Globus pallidus (tissue), 1 donor: ENCODE data around the gene ITGB6.

Source experiments
- DNase-seq: peaks from one replicate; pipeline ENCODE4 v3.0.0-alpha.2; 2015; ENCODE audit warnings: low spot score

The ITGB6 gene

DNA sequence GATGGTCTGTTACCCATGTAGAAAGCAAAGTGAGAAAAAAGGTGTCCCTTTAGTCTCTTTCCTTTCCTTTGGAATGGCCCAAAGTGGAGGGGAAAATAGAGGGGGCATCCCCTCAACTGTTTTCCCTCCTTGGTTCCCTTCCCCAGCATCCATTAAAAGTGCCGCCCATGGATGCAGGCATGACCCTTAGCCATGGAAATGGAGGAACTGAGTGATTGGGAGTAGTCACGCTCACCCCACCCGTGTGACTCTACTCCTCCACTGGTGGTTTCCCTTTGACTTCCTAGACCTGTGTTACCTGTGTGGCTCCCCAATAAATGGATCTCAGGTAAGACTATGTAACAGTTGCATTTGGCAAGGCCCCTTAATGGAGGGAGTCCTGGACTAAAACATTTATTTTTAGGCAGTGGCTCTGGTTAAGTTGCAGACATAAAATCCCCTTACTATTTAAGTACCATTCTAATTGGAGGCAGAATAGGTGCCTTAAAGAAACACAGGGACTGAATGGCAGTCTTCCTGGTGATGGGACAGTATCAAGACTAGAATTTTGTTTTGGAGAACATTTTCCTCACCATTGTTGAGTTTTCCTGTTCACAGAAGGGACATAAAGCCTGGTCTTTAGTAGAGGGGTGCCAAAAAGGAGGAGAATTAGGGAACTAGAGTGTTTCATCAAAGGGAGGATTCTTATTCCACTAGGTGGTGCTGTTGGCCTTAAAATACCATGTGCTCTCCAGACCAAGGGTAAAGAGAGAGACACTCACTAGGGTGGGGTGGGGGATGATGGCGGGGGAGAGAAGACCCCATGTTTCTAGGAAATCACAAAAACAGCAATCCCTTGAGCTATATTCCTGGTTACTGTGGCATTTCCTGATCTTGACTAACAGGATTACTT, 112.0 kb downstream of the ITGB6 start:
- DNase-seq, result no peak

- DNase-seq, result no peak
These were observed 114.4 kb downstream of the ITGB6 start for GRCh38 chr2:160085662-160086061.

DNA sequence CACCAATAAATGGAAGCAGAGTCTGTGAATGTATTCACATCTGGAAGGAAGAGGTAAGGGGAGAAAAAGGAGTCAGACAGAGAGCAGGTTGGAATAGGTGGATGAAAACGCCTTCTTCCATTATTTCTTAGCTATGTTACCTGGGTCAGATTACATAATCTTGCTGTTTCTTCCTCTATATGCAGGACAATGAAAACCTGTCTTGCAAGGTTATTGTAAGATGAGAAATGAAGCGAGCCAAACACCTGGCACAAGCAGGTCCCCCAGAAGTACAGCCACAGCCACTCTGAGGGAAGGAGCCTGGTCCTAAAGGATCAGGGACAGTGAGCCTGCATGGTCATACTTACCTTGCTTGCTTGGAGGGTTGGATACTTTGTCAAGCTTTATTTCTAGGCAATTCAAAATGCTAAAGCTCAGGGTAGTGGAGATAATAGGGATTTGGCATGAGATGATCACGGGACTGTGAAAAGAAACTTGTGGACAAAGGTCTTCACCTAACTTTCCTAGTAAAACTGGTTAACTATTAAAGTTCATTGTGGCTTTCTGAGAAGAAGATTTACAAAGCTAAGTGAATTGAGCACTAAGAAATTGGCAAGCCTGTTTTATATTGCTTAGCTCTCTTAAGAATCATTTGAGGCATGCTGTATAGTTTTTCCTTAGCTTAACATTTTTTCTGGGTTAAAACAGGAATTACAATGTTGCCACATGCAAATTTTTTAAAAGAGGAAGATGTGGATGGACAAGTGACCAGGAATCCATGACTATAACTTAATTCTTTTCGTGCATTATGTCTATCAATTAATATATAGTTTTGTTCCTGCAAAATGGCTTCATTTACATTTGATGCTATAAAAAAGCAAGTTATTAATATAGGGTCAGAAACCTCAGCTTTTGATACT, 121.9 kb downstream of the ITGB6 start:
- no peak for DNase-seq

- DNase-seq, result no peak
These were observed 123.2 kb downstream of the ITGB6 start for GRCh38 chr2:160076914-160077313.

- no peak for DNase-seq
These were observed 123.8 kb downstream of the ITGB6 start for GRCh38 chr2:160076241-160076640.

GRCh38 chr2:160075171-160075570, 124.9 kb downstream of the ITGB6 start:
- no peak for DNase-seq

DNA sequence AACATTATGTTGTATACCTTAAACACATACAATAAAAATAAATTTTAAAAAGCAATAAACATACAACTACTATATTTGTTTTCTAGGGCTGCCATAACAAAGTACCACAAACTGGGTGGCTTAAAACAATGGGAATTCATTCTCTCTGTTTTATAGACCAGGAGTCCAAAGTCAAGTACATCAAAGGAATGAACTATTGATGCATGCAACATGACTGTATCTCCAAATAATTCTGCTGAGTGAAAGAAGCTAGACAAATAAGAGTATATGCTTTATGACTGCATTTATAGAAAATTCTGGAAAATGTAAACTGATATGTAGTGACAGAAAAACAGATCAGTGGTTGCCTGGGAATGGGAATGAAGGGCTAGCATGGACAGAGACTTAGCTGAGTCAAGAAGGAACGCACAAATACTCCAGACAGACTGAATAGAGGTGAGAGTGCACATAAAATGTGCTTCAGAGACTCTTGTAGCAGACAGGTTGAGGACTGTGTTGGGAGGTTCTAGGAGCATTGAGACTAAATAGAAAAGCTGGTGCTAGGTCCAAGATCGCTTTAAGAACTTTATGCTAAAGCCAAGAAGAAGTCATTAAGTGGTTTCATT, 126.7 kb downstream of the ITGB6 start:
- no peak for DNase-seq

GRCh38 chr2:160068906-160069305, 131.2 kb downstream of the ITGB6 start:
- DNase-seq, result no peak

DNA sequence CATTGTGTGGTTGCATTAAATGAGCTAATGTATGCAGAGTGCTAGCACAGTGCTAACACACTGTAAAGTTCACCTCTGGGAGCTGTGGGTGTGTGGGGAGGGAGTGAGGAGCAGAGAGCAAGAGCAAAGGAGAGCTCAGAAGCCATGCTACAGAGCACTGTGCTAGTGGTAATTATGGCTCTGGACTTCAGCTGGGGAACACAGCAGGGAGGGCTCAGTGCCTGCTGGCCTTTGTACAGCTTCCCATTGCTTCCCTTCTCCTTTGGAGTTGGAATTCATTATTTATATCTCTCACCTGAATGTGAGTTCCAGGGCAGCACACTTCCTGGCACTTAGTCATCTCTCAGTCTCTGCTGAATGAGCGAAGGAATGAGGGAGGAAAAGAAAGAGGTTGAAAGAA, 135.2 kb downstream of the ITGB6 start:
- DNase-seq, result no peak

DNA sequence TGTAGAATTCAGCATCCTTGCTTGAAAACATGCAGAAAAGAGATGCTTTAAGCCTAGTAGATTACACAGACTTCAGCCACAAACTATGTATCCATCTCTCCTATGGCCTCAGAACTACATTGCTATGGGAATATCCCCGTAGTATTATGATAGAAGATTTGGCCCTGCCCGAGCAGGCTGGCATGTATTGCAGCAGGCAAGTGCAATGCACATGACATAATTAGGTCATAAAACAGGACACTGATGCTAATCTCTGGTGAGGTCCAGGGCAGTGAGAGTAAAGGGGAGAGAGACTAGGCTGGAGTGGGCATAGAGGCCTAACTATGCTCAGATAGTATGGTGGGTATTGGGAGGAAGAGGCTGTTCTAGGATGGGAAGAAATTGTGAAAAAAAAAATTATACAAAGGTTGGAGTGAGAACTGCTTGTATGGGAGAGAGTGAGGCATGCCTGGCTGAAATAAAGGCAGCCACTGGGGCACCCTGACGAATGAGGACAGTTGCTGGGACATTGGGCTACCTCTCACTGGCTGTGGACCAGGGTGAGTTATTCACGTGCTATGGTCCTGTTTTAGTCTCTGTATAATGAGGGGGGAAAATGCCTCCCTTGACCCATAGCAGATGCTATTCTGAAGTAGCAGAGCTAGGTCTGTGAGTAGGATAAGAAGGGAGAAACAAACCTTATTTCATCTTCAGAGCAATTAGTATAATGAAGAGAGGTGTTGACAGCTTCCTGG, 136.0 kb downstream of the ITGB6 start:
- DNase-seq, result no peak

GRCh38 chr2:160063271-160063670, 136.8 kb downstream of the ITGB6 start:
- DNase-seq, result no peak

DNA sequence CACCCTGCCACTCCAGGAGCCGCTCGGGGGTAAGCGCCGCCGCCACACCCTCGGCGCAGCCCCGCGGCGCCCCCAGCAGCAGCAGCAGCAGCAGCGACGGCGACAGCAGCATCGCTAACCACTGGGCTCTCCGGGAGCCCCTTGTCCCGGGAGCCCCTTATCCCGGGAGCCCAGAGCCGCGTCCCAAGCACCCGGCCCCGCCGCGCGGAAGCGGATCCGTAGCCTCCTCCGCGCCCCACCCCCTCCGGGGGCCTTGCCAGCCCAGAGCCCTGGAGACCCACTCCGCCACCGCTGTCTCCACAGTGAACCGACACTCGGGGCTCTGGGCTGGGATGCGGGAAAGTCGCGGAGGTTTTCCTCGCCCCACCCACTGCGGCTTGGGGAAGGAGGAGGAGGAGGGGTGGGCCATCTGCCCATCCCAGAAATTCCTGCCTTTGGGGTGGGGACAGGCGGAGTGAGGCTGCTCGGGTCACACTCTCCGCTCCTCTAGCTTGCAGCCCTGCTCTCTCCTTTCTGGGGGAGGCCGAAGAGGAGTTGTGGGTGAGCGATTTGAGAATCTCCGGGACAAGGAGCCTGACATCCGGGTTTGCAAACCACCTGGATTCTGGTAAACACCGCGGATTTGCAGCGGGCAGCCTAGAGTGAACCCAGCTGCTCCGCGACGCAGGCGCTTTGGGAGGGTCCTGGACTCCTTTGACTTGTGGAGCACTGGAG, 137.6 kb downstream of the ITGB6 start, which contains the start of gene PLA2R1:
Gene PLA2R1 (minus strand): TSS at position 324 of the 714 bp plus-strand sequence. CDS start 212 bp downstream, at position 112.
- DNase-seq, result no peak

DNA sequence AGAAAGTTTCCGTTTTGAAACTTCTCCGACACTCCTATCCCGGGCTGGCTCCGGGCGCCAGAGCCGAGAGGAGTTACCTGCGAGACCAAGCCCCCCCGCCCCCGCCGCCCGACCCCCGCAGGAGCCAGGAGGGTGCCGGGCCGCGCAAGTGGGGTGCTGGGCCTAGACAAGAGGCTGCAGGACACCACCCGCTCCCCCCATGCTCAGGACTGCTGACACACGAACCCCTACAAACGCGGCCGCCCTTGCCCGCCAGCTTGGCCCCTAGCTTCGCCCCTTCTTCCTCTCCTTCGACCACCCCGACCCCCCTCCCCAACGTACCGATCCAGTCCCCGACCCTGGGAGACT, 138.2 kb downstream of the ITGB6 start:
- no peak for DNase-seq

DNA sequence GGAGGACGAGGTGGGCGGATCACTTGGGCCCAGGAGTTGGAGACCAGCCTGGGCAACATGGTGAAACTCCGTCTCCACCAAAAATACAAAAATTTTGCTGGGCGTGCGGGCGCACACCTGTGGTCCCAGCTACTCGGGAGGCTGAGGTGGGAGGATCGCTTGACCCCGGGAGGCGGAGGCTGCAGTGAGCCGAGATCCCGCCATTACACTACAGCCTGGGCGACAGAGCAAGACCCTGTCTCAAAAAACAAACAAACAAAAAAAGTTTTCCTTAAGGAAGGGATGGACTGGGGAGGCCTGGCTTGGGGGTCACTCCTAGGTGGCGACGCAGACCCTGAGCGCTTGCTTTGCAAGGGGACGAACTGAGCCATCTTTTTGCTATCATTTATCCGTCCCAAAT, 138.5 kb downstream of the ITGB6 start:
- DNase-seq, result no peak

GRCh38 chr2:160060297-160060696, 139.8 kb downstream of the ITGB6 start:
- DNase-seq, result no peak

GRCh38 chr2:160057356-160057755, 142.7 kb downstream of the ITGB6 start:
- DNase-seq, result no peak

GRCh38 chr2:160055726-160056108, 144.4 kb downstream of the ITGB6 start:
- no peak for DNase-seq

GRCh38 chr2:160054984-160055725, 144.9 kb downstream of the ITGB6 start:
- DNase-seq, result no peak

DNA sequence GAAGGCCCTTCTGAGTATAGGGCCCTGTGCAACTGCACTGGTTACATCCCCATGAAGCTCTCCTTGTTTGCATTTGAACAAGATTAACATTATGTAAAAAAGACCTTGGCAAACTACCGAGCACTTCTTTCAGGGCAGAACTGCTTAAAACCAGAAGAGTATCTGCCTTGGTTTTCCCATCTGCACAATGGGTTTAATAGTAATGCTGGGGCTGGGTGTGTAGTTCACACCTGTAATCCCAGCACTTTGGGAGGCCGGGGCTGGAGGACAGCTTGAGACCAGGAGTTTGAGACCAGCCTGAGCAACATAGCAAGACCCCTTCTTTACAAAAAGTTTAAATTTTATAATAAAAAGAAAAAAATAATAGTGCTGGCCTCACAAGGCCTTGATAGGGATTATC, 146.1 kb downstream of the ITGB6 start:
- DNase-seq, result no peak

DNA sequence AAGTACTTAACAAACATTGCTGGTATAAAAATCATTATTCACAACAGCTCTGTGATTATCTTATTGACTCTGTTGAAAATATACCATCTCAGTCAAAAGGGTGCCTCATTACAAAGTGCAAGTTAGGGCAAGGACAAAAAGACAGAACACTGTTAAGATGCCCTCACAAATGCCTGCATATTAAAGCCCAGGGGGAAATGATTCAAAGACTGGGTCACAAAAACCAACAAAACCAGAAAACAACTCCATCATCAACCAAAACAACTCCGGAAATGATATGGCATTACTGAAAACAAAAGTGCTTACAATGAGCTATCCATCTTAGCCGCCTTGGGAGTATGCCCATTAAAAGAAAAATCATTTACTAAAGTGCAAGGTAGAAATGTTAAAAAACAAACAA, 147.5 kb downstream of the ITGB6 start:
- no peak for DNase-seq
